Stimulated activated CD4-positive, alpha-beta T cell treated with anti-CD3 and anti-CD28 coated beads, Interleukin-15, amount 100 ng/mL, for 24 hours (primary cell): ENCODE data around the gene THBS3.
"Not testable (repeated sequence)": the region's sequence is repeated elsewhere in the genome, so short reads cannot be mapped to it uniquely, and the experiment has no call there.

ENCODE experiments used
- DNase-seq: peaks from one replicate; pipeline ENCODE4 v3.0.0-alpha.2; 2020

Gene THBS3

DNA sequence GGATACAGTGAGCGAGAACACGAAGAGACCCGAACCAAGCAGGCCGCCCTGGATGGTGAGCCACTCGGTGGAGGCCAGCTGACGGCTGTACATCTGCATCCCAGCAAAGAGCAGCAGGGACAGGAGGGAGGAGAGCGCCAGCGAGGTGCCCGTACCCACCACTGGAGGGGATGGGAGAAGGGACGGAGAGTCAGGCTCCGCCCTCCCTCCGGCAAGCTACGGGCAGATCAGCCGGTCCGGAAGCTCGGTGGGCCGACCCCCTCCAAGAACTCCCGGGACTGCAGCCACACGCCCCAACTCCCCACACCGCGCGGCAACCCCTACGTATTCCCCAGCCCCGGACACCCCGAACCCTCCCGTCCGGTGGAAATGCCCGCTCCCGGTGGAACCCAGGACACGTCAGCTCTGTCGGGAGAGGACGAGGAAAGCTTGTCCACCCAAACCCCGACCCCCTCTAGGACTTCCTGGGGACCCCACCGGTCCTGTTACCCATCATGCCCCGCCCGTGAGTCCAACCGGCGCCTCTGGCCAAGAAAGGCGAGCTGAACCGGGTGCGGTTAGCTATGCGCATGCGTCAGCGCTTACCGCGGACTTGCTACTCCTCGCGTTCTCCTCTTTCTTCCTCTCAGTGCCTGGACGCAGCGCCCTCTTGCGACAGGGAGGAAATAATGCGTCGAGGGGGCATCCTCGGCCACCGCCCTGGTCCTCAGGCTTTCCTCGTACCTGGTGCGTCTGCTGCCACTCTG, 34.8 kb downstream of the THBS3 start, which contains the start of gene KRTCAP2:
Gene KRTCAP2, minus strand, starts transcription at position 573 of the 746 bp plus-strand sequence. Its CDS starts 80 bp downstream, at position 493.
- peak; percentile 97 for DNase-seq

DNA sequence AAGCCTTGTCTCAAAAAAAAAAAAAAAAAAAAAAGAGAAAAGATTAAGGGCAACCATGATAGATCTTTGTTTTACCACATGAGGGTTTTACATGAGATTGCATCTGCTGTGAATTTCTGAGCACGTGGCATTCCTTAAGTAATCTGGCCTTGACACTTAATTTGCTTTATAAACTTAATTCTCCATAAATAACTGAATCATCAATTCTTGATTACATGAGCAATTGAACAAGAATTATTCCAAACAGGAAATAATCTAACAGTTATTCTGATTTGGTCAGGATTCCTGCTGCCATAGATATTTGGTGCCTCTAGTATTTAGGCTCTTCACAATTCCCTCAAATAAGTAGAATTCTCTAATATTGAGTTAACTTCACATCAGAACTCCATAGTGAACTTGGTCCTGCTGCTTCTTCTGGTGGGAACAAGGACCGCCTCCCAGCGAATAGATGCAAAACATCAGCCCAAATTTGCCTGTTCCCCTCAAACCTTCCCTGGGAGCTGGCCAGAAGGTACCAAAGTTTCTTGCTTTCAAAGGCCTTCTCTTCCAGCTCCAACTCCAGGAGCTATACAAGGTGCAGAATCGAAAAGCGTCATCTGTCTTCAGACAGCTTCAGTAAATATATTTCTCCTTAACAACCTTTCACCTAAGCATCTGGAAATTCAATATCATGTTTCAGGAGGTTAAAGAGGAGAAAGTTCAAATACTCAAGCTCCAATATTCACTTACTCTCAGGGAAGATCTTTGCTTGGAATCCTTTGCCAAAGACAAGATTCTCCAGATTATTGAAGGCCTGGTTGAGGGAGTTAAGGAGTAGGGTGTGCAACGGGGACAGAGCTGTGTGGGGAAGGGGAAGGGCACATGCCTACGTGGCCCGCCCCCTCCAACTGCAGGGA, 35.6 kb downstream of the THBS3 start:
- no peak for DNase-seq

DNA sequence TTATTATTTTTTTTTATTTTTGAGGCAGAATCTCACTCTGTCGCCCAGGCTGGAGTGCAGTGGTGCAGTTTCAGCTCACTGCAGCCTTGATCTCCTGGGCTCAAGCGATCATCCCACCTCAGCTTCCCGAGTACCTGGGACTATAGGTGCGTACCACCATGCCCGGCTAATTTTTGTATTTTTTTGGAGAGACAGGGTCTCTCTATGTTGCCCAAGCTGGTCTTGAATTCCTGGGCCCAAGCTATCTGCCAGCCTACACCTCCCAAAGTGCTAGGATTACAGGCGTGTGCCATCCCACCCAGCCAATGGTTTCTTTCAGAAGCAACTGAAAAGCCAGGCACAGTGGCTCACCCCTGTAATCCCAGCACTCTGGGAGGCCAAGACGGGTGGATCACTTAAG, 36.9 kb downstream of the THBS3 start:
- DNase-seq, result no peak

DNA sequence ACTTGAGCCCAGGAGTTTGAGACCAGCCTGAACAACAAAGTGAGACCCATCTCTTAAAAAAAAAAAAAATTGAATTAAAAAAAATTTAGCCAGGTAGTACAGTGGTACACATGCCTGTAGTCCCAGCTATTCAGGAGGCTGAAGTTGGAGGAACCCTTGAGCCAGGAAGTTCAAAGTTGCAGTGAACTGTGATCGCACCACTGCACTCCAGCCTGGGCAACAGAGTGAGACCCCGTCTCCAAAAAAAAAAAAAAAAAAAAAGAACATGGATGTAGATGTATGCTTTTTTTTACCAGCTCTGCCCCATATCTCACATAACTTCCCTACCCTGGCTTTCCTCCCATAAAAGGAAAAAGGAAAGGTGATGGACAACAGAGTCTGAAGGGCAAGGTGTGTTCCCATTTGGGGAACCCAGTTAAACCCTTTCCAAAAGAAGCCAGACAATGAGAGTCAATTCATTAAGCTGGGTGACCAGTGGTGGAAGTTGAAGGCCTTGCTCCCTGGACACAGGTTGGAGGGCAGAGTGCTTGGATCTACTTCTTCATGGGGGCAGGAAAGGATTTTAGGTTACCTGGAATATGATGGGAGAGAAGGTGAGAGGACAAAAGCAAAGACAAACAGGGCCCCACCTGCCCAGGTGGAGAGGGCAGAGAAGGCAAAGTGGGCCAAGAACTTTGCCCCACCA, 37.5 kb downstream of the THBS3 start:
- DNase-seq, result no peak

DNA sequence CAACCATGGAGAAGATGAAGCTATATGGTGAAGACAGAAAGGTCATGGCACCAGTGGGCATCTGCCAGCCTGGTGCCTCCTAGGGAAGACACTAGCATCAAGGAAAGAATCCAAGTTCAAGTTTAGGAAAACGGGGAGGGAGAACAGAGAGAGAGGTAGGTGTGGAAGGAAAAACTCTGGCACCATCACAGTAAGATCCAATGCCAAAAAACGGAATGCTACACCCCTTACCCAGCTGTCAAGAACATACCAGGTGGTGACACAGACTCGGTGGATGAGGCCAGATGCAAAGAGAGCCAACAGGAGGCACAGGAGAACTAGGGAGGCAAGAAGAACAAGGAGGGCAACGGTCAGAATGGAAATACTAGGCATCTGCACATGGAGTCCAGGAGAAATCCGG, 38.2 kb downstream of the THBS3 start:
- DNase-seq, result no peak

DNA sequence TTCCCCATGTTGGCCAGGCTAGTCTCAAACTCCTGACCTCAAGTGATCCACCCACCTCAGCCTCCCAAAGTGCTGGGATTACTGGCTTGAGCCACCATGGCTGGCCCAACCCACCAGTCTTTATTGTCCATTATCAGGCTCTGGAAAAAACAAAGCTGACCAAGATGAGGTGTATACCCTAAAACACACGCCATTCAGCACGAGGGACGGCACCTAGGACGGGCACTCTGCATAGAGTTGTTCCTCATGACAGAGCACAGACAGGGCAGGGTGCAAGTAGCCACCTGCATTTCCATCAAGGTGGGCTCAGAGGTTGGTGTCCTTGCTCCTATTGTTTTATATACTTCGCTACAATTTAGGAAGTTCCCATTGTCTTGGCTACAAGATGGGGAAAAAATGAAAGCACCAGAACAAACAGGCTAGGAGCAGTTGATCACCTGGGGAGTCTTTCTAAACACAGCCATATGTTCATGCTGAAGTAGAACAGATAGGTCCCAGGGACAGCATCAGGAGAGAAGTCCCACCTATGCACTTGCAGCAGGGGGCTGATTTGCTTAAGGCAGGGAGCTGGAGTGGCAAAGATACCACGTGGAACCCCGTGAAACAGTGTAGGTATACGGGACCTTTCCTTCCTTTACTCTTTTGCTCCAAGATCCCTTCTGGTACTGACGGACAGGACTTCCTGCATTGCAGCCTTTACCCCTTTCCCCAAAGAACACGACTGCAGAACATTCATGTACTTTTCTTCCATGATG, 39.1 kb downstream of the THBS3 start:
- no peak for DNase-seq

DNA sequence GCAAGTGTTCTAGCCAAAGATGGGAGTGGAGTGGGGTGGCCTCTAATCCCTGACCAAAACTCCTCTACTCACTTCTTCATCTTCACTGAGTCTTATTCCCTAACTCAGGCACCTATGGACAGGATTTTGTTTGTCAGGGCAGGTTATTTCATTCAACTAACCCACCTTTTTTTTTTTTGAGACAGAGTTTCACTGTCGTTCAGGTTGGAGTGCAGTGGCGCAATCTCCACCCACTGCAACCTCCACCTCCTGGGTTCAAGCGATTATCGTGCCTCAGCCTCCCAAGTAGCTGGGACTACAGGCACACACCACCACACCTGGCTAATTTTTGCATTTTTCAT, 39.6 kb downstream of the THBS3 start:
- DNase-seq, result not testable (repeated sequence)

DNA sequence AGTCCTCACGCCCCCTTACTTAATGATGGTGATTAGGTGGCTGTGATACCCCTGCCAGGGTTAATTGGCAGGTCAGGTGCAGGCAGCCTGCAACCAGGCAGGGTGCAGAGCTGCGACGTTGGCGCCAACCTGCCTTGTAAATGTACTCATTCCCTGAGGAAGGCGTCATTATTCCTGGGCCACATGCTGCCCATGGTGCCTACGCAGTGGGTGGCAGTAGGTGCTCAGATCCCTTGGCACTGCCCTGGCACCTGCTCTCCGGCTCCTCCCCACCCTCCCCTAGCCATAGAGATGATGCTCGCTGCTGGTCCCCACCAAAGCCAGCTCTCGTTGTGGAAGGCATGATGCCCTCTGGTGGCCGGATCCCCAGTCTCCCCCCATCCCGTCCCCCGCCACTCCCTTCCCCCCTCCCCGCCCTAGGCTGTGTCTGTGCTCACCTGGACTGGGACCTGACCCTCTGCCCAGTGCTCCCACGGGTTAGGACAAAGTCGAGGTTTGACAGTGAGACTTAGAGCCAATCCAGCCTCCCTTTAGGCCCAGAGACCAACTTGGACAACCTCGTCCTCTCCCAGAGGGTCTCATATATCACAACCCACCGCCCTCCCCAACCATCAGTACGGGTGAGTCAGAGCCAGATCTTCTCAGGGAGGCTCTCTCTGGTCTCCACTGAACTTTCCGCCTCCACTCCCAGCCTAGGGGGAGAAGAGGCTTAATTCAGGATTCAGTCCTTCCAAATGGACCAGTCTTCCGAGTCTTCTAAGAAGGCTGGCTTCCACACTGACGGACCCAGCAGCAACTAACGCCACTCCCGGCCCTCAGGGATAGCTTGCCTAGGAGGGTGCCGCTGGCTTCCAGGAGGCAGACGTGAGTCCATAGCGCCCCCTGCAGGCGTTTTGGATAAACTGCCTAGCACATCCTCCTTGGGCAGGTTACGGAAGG, 40.3 kb downstream of the THBS3 start:
- peak; percentile 91 for DNase-seq

DNA sequence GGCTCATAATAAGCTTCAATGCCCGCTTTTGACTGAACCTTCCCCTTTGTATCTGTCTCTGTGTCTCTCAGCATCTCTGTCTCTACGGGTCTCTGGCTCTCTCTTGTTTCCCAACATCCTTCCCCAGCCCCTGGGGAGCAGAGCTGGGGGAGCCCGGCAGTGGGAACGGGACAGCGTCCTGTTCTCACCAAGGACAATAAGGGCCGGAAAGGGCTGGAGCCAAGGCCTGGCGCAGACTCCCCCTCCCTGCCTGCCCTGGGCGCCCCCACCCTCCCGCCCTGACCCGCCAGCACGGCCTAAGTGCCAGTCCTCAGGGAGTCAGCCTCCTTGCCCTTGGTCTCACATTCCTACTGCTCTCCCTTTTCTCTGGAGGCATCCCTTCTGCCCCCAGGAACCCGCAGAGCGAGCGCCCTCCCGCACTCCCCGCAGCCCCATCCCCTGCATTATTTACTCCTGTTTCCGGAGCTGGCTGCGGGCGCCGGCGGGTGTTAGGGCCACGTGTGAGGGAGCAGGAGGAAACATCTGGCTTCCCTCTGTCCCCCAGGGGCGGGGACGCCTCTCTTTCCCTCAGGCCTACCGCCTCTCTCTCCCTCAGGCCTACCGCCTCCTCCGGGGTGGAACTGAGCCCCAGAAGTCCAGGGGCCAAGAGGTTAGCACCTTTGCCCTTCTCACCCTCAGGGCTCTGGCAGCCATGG, 41.1 kb downstream of the THBS3 start:
- DNase-seq, result no peak

DNA sequence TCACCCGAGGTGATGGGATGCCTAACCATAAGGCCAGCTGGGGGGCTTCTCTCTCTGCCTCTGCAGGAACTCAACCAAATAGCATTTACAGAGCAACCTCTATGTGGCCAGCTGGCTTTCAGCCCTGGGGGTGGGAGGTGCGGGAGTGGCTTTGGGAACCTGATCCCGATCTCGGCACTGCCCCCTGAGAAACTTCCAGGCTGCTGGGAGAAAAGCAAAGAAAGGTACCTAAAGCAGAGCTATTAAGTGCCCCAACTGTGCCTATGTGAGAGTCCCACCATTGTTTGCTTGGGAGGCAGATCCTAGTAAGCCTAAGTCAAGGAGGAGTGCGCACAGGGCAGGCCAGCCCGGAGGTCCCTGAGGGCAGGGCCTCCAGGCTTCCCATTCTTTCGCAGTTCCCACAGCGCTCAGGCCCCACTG, 41.6 kb downstream of the THBS3 start:
- DNase-seq, result no peak

DNA sequence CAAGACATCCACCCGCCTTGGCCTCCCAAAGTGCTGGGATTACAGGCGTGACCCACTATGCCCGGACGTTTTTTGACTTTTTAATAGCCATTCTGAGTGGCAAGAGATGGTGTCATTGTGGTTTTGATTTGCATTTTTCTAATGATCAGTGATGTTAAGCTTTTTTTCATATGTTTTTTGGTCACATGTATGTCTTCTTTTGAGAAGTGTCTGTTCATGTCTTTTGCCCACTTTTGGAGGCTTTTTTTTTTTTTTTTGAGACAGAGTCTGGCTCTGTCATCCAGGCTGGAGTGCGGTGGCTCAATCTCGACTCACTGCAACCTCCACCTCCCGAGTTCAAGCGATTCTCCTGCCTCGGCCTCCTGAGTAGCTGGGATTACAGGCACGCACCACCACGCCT, 43.1 kb downstream of the THBS3 start:
- DNase-seq, result not testable (repeated sequence)

DNA sequence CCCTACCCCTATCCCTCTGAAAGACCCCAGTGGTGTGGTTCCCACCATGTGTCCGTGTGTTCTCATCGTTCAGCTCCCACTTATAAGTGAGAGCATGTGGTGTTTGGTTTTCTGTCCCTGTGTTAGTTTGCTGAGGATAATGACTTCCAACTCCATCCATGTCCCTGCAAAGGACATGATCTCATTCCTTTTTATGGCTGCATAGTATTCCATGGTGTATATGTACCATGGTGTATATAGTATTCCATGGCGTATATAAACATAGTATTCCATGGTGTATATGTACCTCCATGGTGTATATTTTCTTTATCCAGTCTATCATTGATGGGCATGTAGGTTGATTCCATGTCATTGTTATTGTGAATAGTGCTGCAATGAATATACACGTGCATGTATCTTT, 43.9 kb downstream of the THBS3 start:
- not testable (repeated sequence) for DNase-seq

DNA sequence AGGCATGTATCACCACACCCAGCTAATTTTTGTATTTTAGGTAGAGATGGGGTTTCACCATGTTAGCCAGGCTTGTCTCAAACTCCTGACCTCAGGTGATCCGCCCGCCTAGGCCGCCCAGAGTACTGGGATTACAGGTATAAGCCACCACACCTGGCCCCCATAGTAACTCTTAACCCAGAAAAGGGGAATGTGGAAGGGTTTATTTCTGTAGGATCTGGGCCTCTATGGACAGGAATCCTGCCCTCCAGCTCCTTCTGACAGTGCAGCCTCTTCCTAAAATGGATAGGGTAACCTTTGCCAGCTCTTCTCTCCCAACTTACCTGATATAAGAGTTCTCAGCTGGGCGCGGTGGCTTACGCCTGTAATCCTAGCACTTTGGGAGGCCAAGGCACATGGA, 45.1 kb downstream of the THBS3 start:
- DNase-seq, result not testable (repeated sequence)

DNA sequence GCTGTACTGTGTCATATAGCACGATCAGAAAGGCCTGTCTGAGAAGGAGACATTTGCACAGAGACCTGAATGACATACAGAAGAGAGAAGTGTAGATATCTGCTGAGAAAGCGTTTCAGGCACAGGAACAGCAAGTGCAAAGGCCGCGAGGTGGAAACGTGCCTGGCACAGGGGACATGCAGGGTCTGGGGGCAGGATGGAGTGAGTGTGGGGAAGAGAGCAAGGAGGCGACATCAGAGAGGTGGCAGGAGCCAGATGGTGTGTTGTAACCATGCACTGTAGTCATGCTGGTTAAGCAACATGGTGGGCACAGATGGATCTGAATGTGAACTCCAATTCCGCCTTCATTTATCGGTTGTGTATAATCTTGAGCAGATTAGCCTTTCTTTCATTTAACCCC, 47.6 kb downstream of the THBS3 start:
- no peak for DNase-seq

DNA sequence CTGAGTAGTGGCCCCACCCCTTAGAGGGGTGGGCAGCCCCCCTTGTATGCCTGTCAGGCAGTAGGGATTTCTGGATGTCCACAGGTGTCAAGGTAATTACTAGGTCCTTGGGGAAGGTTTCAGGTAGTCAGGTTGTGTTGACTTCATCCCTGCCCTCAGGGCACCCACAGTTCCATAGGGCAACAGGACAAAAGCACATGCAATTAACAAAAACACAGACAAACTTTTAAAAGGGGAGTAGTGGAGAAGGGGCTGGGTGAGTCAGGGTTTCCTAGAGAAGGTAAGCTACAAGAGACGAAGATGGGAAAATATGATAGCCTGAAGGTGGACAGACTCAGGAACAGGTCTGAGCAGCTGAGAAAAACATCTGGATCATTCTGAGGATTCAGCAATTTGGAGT, 48.7 kb downstream of the THBS3 start:
- DNase-seq, result no peak

DNA sequence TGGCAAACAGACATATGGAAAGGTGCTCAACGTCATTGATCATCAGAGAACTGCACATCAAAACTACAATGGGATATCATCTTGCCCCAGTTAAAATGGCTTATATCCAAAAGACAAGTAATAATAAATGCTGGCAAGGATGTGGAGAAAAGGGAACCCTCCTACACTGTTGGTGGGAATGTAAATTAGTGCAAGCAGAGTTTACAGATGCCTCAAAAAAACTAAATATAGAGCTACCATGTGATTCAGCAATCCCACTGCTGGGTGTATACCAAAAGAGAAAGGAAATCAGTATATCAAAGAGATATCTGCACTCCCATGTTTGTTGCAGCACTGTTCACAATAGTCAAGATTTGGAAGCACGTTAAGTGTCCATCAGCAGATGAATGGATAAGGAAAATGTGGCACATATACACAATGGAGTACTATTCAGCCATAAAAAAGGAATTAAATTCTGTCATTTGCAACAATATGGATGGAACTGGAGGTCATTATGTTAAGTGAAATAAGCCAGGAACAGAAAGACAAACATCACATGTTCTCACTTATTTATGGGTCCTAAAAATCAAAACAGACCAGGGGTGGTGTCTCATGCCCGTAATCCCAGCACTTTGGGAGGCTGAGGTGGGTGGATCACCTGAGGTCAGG, 51.6 kb downstream of the THBS3 start:
- DNase-seq, result not testable (repeated sequence)
